Measurements from ENCODE around the gene NECAB2. TPM values are rescaled to one million over a fixed set of nuclear protein-coding genes. Genes with fewer than 3 reads are reported as not detected.

Gene NECAB2
- total and polyA plus RNA-seq, 7 experiments from 2014 or later, result not detected

DNA sequence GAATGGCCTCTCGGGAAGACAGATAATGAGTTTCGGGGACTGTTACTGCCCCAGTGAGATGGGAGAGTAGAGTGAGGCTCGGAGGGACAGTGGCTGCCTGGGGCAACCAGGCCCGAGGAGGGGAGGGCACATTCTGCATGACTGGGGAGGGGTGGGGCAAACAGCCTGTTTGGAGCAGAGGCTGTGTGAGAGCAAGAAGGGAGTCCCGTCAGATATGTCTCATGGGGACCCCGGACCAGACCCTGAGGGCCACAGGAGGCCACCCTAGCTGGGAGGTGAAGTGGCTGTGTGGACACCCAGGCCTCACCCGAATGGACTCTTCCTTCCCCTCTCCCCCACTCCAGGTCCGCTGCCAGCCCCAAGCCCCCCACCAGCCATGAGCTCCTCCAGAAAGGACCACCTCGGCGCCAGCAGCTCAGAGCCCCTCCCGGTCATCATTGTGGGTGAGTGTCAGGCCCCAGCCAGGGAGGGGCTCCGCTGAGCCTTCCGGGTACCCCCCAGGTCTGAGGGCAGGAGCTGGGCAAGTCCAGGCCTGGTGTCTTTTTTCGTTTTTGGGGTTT, 10.7 kb upstream of the NECAB2 start:
- DNase-seq, result no peak
- H3K27ac ChIP-seq (ENCODE audit: low read depth, low read length), result no peak overlapping the region
- no peak for ATAC-seq
- CTCF ChIA-PET, result interaction anchor here (0.7 to 1.9 kb wide), 2 partner anchors 109 to 218 kb away, joined by 4 to 10 read pairs; no protein-coding TSS in a partner anchor
- no peaks in the 10 kb centered on the region for H3K9me3 ChIP-seq (ENCODE audit: control insufficient read depth in 2 of 3, low read length in 3 of 3)
- intact Hi-C loops (cut with micrococcal nuclease), result loop anchor here (2.0 to 10.0 kb wide), 3 partner anchors 107 to 549 kb away; no protein-coding TSS in a partner anchor
- Mint-ChIP-seq H3K27me3 (peaks cover 7 to 33% (median 17%) of the 10 kb centered on the region in 5 donors), H3K9me3 (no peaks in the 10 kb centered on the region), H3K36me3 (peaks cover 0 to 8% (median 0%) of the 10 kb centered on the region in 5 donors), H3K27ac (no peak overlapping the region), H3K4me3 (no peak overlapping the region), H3K4me1 (peaks cover 0 to 12% (median 9%) of the 10 kb centered on the region in 7 donors)
- POLR2A ChIA-PET, result no interaction called here
- no peaks in the 10 kb centered on the region for H3K36me3 ChIP-seq (ENCODE audit: control insufficient read depth in 2 of 3, insufficient read depth in 3 of 3, low read length in 3 of 3)
- H3K27me3 ChIP-seq (ENCODE audit: control insufficient read depth in 2 of 2, insufficient read depth in 2 of 2, low read length in 2 of 2), result peaks cover 0 to 6% of the 10 kb centered on the region in 2 donors
- peaks cover 0 to 14% of the 10 kb centered on the region in 2 donors for H3K4me1 ChIP-seq (ENCODE audit: control insufficient read depth in 2 of 2, insufficient read depth in 2 of 2, low read length in 2 of 2)
- H3K4me3 ChIP-seq (ENCODE audit: low read length), result no peak overlapping the region

DNA sequence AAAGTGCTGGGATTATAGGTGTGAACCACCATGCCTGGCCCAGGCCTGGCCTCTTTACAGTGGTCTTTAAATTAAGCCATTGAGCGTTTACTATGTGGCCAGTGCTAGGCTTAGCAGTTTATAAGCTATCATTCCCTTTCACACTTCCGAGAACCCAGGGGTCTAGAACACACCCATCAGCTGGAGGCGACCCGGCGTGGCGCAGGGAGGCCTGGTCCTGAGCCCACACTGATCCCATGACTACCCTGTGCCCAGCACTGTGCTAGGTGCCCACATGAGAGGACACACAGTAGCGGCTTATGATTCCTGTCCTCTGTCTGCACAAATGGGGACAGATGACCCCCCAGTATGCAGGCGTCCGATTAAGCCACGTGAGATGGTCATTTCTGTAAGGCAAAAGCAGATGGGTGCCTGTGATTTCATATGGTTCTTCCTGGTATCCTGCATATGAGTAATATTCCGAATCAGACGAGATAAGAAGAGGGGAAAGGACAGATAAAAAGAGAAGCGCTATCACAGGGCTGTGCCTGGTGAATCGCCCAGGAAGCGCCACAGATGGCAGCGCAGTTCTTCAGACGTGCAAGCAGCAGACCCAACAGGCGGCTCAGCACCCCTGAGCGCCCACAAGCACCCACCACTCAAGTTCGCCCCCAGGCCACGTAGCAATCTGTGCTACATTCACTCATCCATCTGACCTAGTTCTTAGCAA, 9.8 kb upstream of the NECAB2 start:
- H3K9me3 ChIP-seq (ENCODE audit: control insufficient read depth in 2 of 3, low read length in 3 of 3), result no peaks in the 10 kb centered on the region
- ATAC-seq (no peak), DNase-seq (no peak)
- no peaks in the 10 kb centered on the region for H3K36me3 ChIP-seq (ENCODE audit: control insufficient read depth in 2 of 3, insufficient read depth in 3 of 3, low read length in 3 of 3)
- H3K27ac Mint-ChIP-seq, result no peak overlapping the region
- H3K27me3 Mint-ChIP-seq, result peaks cover 7 to 30% (median 14%) of the 10 kb centered on the region in 5 donors
- H3K27ac ChIP-seq (ENCODE audit: low read depth, low read length), result no peak overlapping the region
- no peak overlapping the region for H3K4me3 ChIP-seq (ENCODE audit: low read length)
- H3K4me3 Mint-ChIP-seq, result no peak overlapping the region
- H3K4me1 Mint-ChIP-seq, result peaks cover 0 to 9% (median 6%) of the 10 kb centered on the region in 7 donors
- intact Hi-C loops (cut with micrococcal nuclease), result loop anchor here in 1 of 2 donors (10.0 kb wide), 1 partner anchor 107 kb away; no protein-coding TSS in a partner anchor
- POLR2A ChIA-PET, result no interaction called here
- CTCF ChIA-PET, result interaction anchor here (0.7 to 1.9 kb wide), 2 partner anchors 108 to 217 kb away, joined by 4 to 10 read pairs; no protein-coding TSS in a partner anchor
- no peaks in the 10 kb centered on the region for H3K9me3 Mint-ChIP-seq
- peaks cover 0 to 8% (median 0%) of the 10 kb centered on the region in 5 donors for H3K36me3 Mint-ChIP-seq
- peaks cover 0 to 6% of the 10 kb centered on the region in 2 donors for H3K27me3 ChIP-seq (ENCODE audit: control insufficient read depth in 2 of 2, insufficient read depth in 2 of 2, low read length in 2 of 2)
- H3K4me1 ChIP-seq (ENCODE audit: control insufficient read depth in 2 of 2, insufficient read depth in 2 of 2, low read length in 2 of 2), result peaks cover 0 to 9% of the 10 kb centered on the region in 2 donors

DNA sequence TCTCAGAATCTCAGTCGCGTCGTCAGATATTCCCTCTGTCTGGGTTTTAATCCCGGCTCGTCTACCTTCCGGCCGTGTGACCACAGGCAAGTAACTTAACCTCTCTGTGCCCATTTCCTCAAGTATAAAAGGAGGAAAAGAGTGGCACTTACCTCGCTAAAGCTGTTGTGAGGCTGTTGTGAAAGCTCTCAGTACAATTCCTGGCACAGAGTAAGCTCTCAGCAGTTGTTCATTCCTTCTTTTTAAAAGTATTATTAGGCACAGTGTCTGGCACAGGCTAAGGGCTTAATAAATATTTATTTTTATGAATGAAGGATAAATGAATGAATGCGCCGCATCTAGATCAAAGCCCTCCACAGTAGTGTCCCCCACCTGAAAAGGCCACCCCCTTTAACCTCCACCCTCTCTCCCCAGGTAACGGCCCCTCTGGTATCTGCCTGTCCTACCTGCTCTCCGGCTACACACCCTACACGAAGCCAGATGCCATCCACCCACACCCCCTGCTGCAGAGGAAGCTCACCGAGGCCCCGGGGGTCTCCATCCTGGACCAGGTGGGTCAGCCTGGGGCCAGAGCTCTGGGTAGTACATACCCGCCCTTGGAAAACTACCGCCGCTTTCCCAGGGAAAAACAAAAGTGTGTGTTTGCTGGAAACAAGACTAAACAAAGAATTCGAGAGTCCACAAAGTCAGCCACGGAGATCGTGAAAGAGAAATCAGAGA, 9.0 kb upstream of the NECAB2 start:
- Mint-ChIP-seq H3K4me3 (no peak overlapping the region), H3K9me3 (no peaks in the 10 kb centered on the region), H3K27ac (no peak overlapping the region), H3K4me1 (peaks cover 0 to 6% (median 4%) of the 10 kb centered on the region in 7 donors), H3K27me3 (peaks cover 5 to 27% (median 11%) of the 10 kb centered on the region in 5 donors), H3K36me3 (peaks cover 0 to 8% (median 0%) of the 10 kb centered on the region in 5 donors)
- ATAC-seq, result no peak
- Histone ChIP-seq H3K36me3 (ENCODE audit: control insufficient read depth in 2 of 3, insufficient read depth in 3 of 3, low read length in 3 of 3) (no peaks in the 10 kb centered on the region), H3K4me1 (ENCODE audit: control insufficient read depth in 2 of 2, insufficient read depth in 2 of 2, low read length in 2 of 2) (peaks cover 0 to 1% of the 10 kb centered on the region in 2 donors), H3K27me3 (ENCODE audit: control insufficient read depth in 2 of 2, insufficient read depth in 2 of 2, low read length in 2 of 2) (peaks cover 0 to 4% of the 10 kb centered on the region in 2 donors), H3K9me3 (ENCODE audit: control insufficient read depth in 2 of 3, low read length in 3 of 3) (no peaks in the 10 kb centered on the region), H3K4me3 (ENCODE audit: low read length) (no peak overlapping the region), H3K27ac (ENCODE audit: low read depth, low read length) (no peak overlapping the region)
- intact Hi-C loops (cut with micrococcal nuclease), result loop anchor here in 1 of 2 donors (10.0 kb wide), 1 partner anchor 106 kb away; no protein-coding TSS in a partner anchor
- no peak for DNase-seq
- CTCF ChIA-PET, result no interaction called here
- POLR2A ChIA-PET, result no interaction called here

DNA sequence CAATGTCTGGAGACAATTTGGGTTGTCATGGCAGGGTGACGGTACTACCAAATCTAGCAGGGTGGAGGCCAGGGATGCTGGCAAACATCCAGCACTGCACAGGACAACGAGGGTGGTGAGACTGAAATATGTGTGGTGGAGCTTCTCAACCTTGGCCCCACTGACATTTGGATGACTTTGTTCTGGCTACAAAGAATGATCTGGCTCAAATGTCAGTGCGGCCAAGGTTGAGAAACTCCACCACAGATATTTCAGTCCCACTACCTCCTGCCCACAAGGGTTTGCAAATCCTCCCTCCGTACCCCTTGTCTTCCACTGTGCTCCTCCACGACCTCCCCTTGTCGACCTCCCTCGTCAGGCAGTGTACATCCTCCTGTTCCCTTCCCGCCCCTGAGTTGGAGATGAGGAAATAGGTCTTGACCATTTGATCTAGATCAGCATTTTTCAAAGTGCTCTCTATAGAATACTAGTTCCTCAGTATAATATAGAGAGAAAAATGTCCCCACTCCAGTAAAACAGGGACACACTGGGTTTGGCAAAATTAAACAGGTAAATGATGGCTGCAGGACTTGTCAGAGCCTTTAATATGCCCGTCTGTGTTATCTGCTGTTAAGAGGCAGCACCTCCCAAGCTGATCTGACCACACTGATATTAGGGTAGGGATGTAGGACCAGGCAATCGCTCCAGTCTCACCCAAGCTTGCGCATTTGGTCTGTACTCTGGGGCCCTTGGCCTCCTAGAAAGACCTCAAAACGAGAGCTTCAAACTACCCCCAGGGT, 8.2 kb upstream of the NECAB2 start:
- ChIA-PET POLR2A (no interaction called here), CTCF (no interaction called here)
- intact Hi-C loops (cut with micrococcal nuclease), result loop anchor here in 1 of 2 donors (10.0 kb wide), 1 partner anchor 105 kb away; no protein-coding TSS in a partner anchor

DNA sequence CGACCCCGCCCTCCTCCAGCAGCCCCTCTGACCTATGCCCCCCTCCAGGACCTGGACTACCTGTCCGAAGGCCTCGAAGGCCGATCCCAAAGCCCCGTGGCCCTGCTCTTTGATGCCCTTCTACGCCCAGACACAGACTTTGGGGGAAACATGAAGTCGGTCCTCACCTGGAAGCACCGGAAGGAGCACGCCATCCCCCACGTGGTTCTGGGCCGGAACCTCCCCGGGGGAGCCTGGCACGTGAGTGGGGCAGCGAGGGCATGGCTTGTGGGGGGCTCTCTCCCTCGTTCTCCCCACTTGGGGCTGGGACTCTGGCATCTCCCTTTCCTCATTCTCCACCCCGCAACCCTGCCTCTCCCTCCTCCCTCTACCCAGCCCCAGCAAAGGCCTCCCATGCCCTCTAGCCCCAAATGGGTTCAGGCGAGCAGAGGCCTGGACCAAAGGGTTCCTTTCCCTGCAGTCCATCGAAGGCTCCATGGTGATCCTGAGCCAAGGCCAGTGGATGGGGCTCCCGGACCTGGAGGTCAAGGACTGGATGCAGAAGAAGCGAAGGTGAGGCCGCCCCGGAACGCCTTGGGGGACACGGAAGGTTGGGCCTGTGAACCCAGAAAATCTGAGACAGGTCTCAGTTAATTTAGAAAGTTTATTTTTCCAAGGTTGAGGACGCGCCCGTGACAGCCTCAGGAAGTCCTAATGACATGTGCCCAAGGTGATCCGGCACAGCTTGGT, 7.4 kb upstream of the NECAB2 start:
- Histone ChIP-seq H3K27me3 (ENCODE audit: control insufficient read depth in 2 of 2, insufficient read depth in 2 of 2, low read length in 2 of 2) (no peaks in the 10 kb centered on the region), H3K36me3 (ENCODE audit: control insufficient read depth in 2 of 3, insufficient read depth in 3 of 3, low read length in 3 of 3) (no peaks in the 10 kb centered on the region), H3K4me1 (ENCODE audit: control insufficient read depth in 2 of 2, insufficient read depth in 2 of 2, low read length in 2 of 2) (no peaks in the 10 kb centered on the region), H3K9me3 (ENCODE audit: control insufficient read depth in 2 of 3, low read length in 3 of 3) (no peaks in the 10 kb centered on the region), H3K4me3 (ENCODE audit: low read length) (no peak overlapping the region), H3K27ac (ENCODE audit: low read depth, low read length) (no peak overlapping the region)
- POLR2A ChIA-PET, result no interaction called here
- Mint-ChIP-seq H3K4me3 (no peak overlapping the region), H3K27me3 (peaks cover 0 to 10% (median 0%) of the 10 kb centered on the region in 5 donors), H3K27ac (no peak overlapping the region), H3K4me1 (no peaks in the 10 kb centered on the region), H3K9me3 (peaks cover 0 to 3% (median 0%) of the 10 kb centered on the region in 11 donors), H3K36me3 (peaks cover 0 to 8% (median 0%) of the 10 kb centered on the region in 5 donors)
- intact Hi-C loops (cut with micrococcal nuclease), result no loop called here
- CTCF ChIA-PET, result no interaction called here
- DNase-seq (no peak), ATAC-seq (no peak)

More for the DNA sequence above, 8.2 kb upstream of the NECAB2 start:
- DNase-seq (no peak), ATAC-seq (no peak)
- Mint-ChIP-seq H3K27me3 (peaks cover 0 to 18% (median 3%) of the 10 kb centered on the region in 5 donors), H3K27ac (no peak overlapping the region), H3K36me3 (peaks cover 0 to 8% (median 0%) of the 10 kb centered on the region in 5 donors), H3K4me1 (no peaks in the 10 kb centered on the region), H3K9me3 (peaks cover 0 to 3% (median 0%) of the 10 kb centered on the region in 11 donors), H3K4me3 (no peak overlapping the region)
- no peaks in the 10 kb centered on the region for H3K9me3 ChIP-seq (ENCODE audit: control insufficient read depth in 2 of 3, low read length in 3 of 3)
- H3K27ac ChIP-seq (ENCODE audit: low read depth, low read length), result no peak overlapping the region
- H3K36me3 ChIP-seq (ENCODE audit: control insufficient read depth in 2 of 3, insufficient read depth in 3 of 3, low read length in 3 of 3), result no peaks in the 10 kb centered on the region
- H3K27me3 ChIP-seq (ENCODE audit: control insufficient read depth in 2 of 2, insufficient read depth in 2 of 2, low read length in 2 of 2), result no peaks in the 10 kb centered on the region
- no peak overlapping the region for H3K4me3 ChIP-seq (ENCODE audit: low read length)
- H3K4me1 ChIP-seq (ENCODE audit: control insufficient read depth in 2 of 2, insufficient read depth in 2 of 2, low read length in 2 of 2), result no peaks in the 10 kb centered on the region

All from naive thymus-derived CD4-positive, alpha-beta T cell (primary cell).